Ovary (tissue), 9 donors: ENCODE results near the gene SERPINA9. TPM values are rescaled to one million over a fixed set of nuclear protein-coding genes. Genes with fewer than 3 reads are reported as not detected.

Experiments used
- DNase-seq, 5 donors: peaks; one replicate each; pipeline ENCODE4 v3.0.0-alpha.2; 2019 to 2020
- H3K27ac ChIP-seq, 2 donors: fragments of 200-600 bp; one replicate each; pipeline versions ENCODE4 v1.5.1 to v1.8.0; 2019 to 2022
- H3K27me3 ChIP-seq: fragments of 200-600 bp; one replicate; pipeline ENCODE4 v1.8.0; 2022
- H3K36me3 ChIP-seq: fragments of 200-600 bp; sonication (generic); one replicate; pipeline ENCODE4 v1.5.1; 2019
- H3K4me1 ChIP-seq: one replicate; pipeline ENCODE4 v1.8.1; 2013; ENCODE audit warnings: mild to moderate bottlenecking, moderate library complexity; ENCODE audit not compliant: insufficient read depth
- H3K4me3 ChIP-seq: fragments of 200-600 bp; sonication (generic); one replicate; pipeline ENCODE4 v1.5.1; 2017
- H3K9me3 ChIP-seq, 2 donors: fragments of 200-600 bp in 1 of 2; sonication (generic) in 1 of 2; one replicate each; pipeline versions ENCODE4 v1.5.1 to v1.8.1; 2013 to 2019; ENCODE audit warnings: mild to moderate bottlenecking in 1 of 2, moderate library complexity in 1 of 2
- EP300 ChIP-seq: sonication (generic); formaldehyde crosslinking; IDR thresholded peaks from one replicate; pipeline ENCODE4 v1.6.1; 2017; ENCODE audit warnings: antibody characterized with exemption
- POLR2A ChIP-seq: fragments of 450-650 bp; IDR thresholded peaks from one replicate; pipeline ENCODE4 v1.6.1; 2017; ENCODE audit warnings: antibody characterized with exemption, mild to moderate bottlenecking, moderate library complexity
- WGBS, 3 donors: extraction: QIAGEN DNeasy Blood & Tissue Kit in 1 of 3; methylation state at CpG; one replicate each; pipeline versions ENCODE4 v1.1.5 to v1.1.7; 2013 to 2017; 5-methylcytosine and 5-hydroxymethylcytosine counted together
- intact Hi-C, 4 donors: fragments of 100-400 bp; cut with DNase I; formaldehyde crosslinking; loops; one replicate each; pipeline versions ENCODE4 v1.11.0 to v1.15.1; 2022 to 2023
- polyA plus RNA-seq, 2 donors: library from polyadenylated mRNA; stranded (reverse); fragments of 200-250 nt in 1 of 2; fragments of 350-450 nt in 1 of 2; fragmentation: Illumina TruSeq in 1 of 2; extraction: RNeasy Lipid Tissue Mini Kit (QIAGEN cat#74804) in 1 of 2; gene quantifications; one replicate each; pipeline ENCODE4 v1.2.3, GENCODE V29; 2013 to 2014
- total RNA-seq, 7 donors: library from RNA; depleted of rRNA in 2 of 7; stranded (reverse); fragments of >200 nt in 2 of 7; fragmentation: NEBNext Ultra II Directional in 3 of 7; extraction: Animal tissue kit (Norgen Biotek cat#: 25700) in 3 of 7; gene quantifications; one replicate each; pipeline versions ENCODE4 v1.1.0 to v1.2.4, GENCODE V29; 2016 to 2023
- TF ChIP-seq, protein P1 (sequence below), 3 donors: fragments of 450-650 bp in 2 of 3; fragments of 200-600 bp in 1 of 3; IDR thresholded peaks; one replicate each; pipeline versions ENCODE4 v1.5.1 to v1.8.0; 2016 to 2022; ENCODE audit warnings: antibody characterized with exemption in 3 of 3, mild to moderate bottlenecking in 1 of 3
- donor health status: DM: no; HTN: no; CAD: no; lungs with moderate emphysema.
- donor health status: DM: no; HTN: no; CAD: no.
- donor health status: Bipolar disorder and iron deficiency.
- donor health status: DM: yes; HTN: yes; CAD: no.
- donor health status: DM: no; HTN: no; CAD: no.
- donor health status: DM: yes; HTN: yes; CAD: no.

Gene SERPINA9
- total and polyA plus RNA-seq, 9 donors, result not detected

DNA sequence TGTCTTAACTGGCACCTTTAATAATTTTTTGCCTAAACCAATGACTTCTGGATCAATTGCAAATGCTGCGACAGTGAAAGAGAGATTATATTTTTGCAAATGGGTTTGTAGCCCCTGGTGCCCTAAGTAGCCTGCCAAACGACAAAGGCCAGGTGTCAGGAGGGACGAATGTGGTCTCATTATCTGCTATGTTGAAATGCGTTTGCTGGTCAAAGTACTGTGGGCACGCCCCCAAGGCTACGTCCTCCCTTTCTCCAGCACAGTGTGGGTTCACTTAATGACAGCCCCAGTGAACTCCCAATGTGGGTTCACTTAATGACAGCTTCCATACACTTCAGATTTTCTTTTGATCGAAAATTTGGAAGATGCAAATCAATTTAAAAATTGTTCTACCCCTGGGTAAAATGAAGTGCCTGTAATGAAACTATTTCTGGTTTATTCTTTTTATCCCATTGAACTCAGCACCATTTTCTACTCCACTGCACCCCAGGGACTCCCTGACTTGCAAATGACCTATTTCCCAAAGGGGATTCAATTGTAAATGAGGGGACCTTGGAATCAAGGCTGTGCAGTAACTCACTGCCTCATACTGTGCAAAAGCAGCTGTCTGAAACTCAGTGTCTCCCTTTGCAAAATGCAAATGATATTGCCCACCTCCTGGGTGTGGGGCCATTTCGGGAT, 24.8 kb downstream of the SERPINA9 start:
- Histone ChIP-seq H3K4me3 (no peak overlapping the region), H3K4me1 (no peaks in the 10 kb centered on the region), H3K27me3 (no peaks in the 10 kb centered on the region), H3K9me3 (no peaks in the 10 kb centered on the region), H3K27ac (no peak overlapping the region), H3K36me3 (no peaks in the 10 kb centered on the region)
- DNase-seq, result no peak
- WGBS, 3 donors, result 19 to 27% (median 22%) methylated on average over 8 of the region's 8 CpGs
- TF ChIP-seq, protein P1, sequence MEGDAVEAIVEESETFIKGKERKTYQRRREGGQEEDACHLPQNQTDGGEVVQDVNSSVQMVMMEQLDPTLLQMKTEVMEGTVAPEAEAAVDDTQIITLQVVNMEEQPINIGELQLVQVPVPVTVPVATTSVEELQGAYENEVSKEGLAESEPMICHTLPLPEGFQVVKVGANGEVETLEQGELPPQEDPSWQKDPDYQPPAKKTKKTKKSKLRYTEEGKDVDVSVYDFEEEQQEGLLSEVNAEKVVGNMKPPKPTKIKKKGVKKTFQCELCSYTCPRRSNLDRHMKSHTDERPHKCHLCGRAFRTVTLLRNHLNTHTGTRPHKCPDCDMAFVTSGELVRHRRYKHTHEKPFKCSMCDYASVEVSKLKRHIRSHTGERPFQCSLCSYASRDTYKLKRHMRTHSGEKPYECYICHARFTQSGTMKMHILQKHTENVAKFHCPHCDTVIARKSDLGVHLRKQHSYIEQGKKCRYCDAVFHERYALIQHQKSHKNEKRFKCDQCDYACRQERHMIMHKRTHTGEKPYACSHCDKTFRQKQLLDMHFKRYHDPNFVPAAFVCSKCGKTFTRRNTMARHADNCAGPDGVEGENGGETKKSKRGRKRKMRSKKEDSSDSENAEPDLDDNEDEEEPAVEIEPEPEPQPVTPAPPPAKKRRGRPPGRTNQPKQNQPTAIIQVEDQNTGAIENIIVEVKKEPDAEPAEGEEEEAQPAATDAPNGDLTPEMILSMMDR (IDR thresholded peaks at IDR 0.05), result no peak
- TF ChIP-seq POLR2A (no peak), EP300 (no peak)
- intact Hi-C loops, result no loop called here

DNA sequence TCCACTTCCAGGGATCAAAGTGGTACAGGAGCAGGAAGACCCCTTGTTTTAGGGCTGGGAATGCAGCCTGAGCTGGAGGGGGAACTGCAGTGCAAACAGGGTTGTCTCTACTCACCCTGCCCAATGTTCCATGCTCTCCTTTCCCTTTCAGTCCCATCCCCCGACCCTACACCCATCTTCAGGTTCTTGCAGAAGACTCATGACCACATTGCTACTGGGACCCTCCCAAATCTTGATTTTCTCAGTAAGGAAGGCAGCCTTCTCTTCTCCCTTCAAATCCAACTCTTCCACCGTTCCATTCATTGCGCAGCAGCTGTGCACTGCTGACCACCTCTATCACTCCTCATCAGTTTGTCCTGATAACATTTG, 25.3 kb downstream of the SERPINA9 start:
- no peak for DNase-seq
- H3K27me3 ChIP-seq, result no peaks in the 10 kb centered on the region
- intact Hi-C loops, result no loop called here
- TF ChIP-seq POLR2A, result no peak
- TF ChIP-seq, protein P1 (IDR thresholded peaks at IDR 0.05), result no peak
- TF ChIP-seq EP300, result no peak
- H3K36me3 ChIP-seq, result no peaks in the 10 kb centered on the region
- H3K27ac ChIP-seq, result no peak overlapping the region
- no peaks in the 10 kb centered on the region for H3K4me1 ChIP-seq
- no peak overlapping the region for H3K4me3 ChIP-seq
- no peaks in the 10 kb centered on the region for H3K9me3 ChIP-seq
- 59 to 73% (median 62%) methylated on average over 3 of the region's 3 CpGs for WGBS, 3 donors

DNA sequence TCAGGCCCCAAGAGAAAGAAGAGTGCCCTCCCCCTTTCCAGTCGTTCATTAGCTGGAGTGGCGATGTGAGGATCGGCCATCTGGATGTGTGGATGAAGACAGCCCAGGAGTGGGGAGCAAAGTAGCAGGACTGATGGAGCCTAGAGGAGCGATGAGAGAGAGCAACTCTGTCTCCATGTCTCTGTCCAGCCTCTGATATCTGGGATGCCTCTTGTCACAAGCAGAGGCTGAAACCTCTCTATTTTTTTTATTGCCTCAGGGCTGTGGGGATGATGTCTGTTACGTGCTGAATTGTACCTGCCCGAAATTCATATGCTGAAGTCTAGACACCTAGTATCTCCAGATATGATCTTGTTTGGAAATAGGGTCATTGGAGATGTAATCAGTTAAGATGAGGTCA, 26.1 kb downstream of the SERPINA9 start:
- no peaks in the 10 kb centered on the region for H3K27me3 ChIP-seq
- TF ChIP-seq EP300 (no peak), POLR2A (no peak)
- TF ChIP-seq, protein P1 (IDR thresholded peaks at IDR 0.05), result no peak
- intact Hi-C loops, result no loop called here
- no peak for DNase-seq
- 69 to 82% (median 78%) methylated on average over 6 of the region's 6 CpGs for WGBS, 3 donors
- no peak overlapping the region for H3K27ac ChIP-seq
- no peaks in the 10 kb centered on the region for H3K9me3 ChIP-seq
- no peak overlapping the region for H3K4me3 ChIP-seq
- no peaks in the 10 kb centered on the region for H3K36me3 ChIP-seq
- H3K4me1 ChIP-seq, result no peaks in the 10 kb centered on the region

DNA sequence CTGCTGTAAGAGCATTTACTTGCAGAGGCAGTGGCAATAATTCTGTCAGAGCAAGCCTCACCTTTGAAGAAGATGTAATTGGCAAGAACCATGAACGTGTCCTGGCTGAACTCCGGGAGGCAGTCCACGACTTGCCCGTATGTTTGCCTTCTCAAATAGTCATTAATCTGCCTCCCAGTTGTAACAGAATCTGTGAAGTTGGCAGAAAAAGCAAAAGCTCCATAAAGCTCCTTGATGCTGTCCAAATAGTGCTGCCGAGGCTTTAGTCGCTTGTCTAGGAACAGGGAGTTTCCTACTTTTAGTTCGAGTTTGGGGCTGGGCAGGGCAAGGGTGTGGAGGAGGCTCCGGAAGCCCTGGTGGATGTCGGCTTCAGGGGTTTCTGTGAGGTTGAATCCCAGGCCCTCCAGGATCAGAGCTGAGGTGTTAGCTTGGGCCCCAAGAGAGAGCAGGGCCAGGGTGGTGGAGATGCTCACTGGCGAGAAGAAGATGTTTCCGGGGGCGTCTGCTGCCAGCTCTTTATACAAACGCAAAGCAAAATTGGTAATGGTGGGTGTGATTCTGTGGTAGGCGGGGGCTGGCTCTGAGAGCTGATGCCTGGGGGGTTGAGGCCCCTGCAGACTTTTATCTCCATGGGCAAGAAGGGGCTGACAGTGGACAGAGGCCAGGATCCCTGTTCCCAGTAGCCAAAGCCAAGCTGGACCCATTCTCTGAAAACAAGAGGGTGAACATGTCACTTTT, 27.8 kb downstream of the SERPINA9 start:
- intact Hi-C loops, result no loop called here
- no peaks in the 10 kb centered on the region for H3K9me3 ChIP-seq
- no peaks in the 10 kb centered on the region for H3K36me3 ChIP-seq
- 31 to 43% (median 35%) methylated on average over 14 of the region's 14 CpGs for WGBS, 3 donors
- H3K4me1 ChIP-seq, result no peaks in the 10 kb centered on the region
- H3K27me3 ChIP-seq, result no peaks in the 10 kb centered on the region
- no peak overlapping the region for H3K4me3 ChIP-seq
- no peak overlapping the region for H3K27ac ChIP-seq
- TF ChIP-seq POLR2A, result no peak
- no peak for TF ChIP-seq EP300
- TF ChIP-seq, protein P1 (IDR thresholded peaks at IDR 0.05), result no peak
- no peak for DNase-seq
